ES-I3 (cell line): ENCODE measurements around the gene CMTM1.
A peak's percentile ranks its signal among the peaks of the same experiment; 100 is the strongest.
"Not testable (repeated sequence)": the region's sequence is repeated elsewhere in the genome, so short reads cannot be mapped to it uniquely, and the experiment has no call there.

Experiments used
- H3K36me3 ChIP-seq: 2 replicates; pipeline ENCODE4 v1.6.1; 2013; ENCODE audit warnings: mild to moderate bottlenecking, low read length, control low read depth, moderate library complexity; ENCODE audit not compliant: insufficient read depth
- H3K4me1 ChIP-seq: 2 replicates; pipeline ENCODE4 v1.6.1; 2013; ENCODE audit warnings: mild to moderate bottlenecking, control low read depth, low read length; ENCODE audit not compliant: insufficient read depth
- H3K9ac ChIP-seq: 2 replicates; pipeline ENCODE4 v1.6.1; 2013; ENCODE audit warnings: low read depth, mild to moderate bottlenecking, low read length, moderate library complexity
- H3K9me3 ChIP-seq: 2 replicates; pipeline ENCODE4 v1.6.1; 2013; ENCODE audit warnings: mild to moderate bottlenecking, low read length, moderate library complexity; ENCODE audit not compliant: control insufficient read depth, insufficient read depth

The CMTM1 gene

DNA sequence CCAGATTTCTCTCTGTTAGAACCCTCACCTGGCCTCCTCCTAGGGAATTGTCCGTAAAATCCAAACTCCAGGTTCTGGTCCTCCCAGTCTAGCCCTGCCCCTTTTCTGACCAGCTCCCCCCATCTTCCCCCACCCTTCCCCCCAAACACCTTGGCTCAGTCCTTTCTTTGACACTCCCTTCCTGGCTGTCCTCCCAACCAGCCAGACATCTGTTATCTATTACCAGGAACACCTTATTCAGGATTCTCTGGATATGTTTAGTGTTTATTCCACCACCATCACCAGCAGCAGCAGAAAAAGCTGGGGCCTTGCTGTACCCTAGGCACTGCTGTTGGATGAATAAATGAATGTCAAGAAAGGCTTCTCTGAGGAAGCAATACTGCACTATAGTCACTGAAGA, 34.2 kb downstream of the CMTM1 start:
- H3K9me3 ChIP-seq: no peaks in the 10 kb centered on the region
- no peaks in the 10 kb centered on the region for H3K36me3 ChIP-seq
- no peak overlapping the region for H3K9ac ChIP-seq
- H3K4me1 ChIP-seq: no peaks in the 10 kb centered on the region

DNA sequence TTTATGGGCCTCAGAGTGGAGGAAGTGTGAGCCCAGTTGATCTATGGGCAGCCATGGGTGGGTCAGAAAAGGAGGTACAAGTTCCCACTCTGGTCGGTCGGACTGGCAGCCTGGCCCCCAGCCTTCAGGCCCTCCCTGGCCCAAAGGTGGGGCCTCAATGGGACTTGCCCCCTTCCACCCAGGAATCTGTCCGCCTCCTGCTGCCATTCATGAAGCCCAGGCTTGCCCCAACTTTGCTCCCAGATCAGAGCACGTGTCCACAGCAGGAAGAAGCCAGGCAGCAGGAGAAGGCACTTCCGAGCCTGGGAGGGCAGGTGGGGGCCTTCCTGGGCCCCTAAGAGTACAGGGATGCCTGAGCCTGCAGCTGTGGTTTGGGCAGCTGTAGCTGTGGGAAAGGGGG, 35.2 kb downstream of the CMTM1 start:
- Histone ChIP-seq H3K9me3 (no peaks in the 10 kb centered on the region), H3K36me3 (no peaks in the 10 kb centered on the region), H3K9ac (no peak overlapping the region), H3K4me1 (peaks cover 7% of the 10 kb centered on the region; the same call in 1 of the 2 replicates)

DNA sequence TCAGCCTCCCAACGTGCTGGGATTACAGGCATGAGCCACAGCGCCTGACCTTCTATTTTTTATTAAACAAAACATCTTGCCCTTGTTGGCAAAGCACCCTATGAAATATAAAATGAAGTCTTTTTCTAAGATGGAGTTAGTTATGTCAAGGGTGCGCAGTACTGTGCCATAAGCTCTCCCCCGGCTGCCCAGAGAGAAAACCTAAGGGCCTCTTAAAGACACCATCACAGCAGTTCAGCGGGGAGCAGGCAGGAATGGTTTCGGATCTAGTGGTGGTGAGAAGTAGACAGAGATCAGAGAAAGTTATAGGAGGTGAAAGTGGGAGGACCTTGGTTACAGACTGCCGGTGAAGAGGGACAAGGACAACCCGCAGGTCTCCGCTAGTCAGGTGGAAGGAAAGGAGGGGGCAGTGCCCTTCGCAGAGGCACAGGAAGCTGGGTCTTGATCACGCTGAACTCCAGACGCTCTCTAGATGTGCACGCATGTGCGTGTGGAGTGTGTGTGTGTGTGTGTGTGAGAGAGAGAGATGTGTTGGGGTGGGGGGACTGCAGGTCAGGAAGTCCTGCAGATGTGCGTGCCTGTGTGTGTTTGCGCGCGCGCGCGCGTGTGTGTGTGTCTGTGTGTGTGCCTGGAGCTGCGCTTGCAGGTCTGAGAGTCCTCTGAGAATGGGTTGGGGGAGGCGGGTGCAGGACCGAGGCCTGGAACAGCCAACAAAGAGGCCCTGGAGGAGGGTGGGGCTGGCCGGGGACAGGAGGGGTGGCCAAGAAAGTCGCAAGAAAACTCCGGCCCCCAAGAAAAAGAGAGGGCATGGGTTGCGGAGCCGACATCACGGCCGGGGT, 37.5 kb downstream of the CMTM1 start:
- peaks cover 15% of the 10 kb centered on the region for H3K4me1 ChIP-seq
- peak overlapping the region; percentile 69 for H3K9ac ChIP-seq
- no peaks in the 10 kb centered on the region for H3K36me3 ChIP-seq
- no peaks in the 10 kb centered on the region for H3K9me3 ChIP-seq

DNA sequence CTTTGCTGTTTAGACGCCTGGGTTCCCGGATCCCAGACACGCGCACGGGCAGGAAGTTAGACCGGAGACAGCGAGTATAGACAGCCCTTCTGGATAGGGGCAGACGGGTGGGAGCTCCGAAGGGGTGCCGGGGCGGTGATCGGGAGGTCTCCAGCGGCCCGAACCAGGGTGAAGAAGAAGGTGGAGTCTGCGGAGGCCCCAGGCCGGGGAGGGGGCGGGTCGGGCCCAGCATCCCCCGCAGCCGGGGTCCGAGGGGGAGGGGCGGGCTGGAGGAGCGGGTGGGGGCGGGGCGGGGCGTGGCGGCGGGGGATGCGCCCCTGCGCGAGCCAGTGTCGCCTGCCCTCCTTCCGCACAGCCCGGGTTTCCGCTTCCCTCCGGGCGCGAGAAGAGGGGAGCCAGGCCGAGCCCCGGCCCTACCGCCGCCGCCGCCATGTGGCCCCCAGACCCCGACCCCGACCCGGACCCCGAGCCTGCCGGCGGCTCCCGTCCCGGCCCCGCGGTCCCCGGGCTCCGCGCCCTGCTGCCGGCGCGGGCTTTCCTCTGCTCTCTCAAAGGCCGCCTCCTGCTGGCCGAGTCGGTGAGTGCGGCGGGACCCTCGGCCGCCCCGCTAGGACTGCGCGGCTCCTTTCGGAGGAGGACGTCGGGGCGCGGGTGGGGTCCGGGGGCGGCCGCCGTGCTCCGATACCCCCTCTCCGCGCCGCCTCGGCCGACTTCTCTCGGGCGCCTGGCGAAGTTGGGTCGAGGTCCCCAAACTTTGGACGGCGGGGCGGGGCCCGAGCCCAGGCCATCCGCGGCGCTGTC, 38.3 kb downstream of the CMTM1 start, which contains the start of gene CMTM3:
CMTM3 (plus strand) TSS at position 329 of the 801 bp plus-strand sequence; CDS start at position 431, 102 bp downstream.
- Histone ChIP-seq H3K36me3 (no peaks in the 10 kb centered on the region), H3K9me3 (no peaks in the 10 kb centered on the region), H3K4me1 (peaks cover 19% of the 10 kb centered on the region), H3K9ac (peak within 1 kb of the TSS; percentile 70)

DNA sequence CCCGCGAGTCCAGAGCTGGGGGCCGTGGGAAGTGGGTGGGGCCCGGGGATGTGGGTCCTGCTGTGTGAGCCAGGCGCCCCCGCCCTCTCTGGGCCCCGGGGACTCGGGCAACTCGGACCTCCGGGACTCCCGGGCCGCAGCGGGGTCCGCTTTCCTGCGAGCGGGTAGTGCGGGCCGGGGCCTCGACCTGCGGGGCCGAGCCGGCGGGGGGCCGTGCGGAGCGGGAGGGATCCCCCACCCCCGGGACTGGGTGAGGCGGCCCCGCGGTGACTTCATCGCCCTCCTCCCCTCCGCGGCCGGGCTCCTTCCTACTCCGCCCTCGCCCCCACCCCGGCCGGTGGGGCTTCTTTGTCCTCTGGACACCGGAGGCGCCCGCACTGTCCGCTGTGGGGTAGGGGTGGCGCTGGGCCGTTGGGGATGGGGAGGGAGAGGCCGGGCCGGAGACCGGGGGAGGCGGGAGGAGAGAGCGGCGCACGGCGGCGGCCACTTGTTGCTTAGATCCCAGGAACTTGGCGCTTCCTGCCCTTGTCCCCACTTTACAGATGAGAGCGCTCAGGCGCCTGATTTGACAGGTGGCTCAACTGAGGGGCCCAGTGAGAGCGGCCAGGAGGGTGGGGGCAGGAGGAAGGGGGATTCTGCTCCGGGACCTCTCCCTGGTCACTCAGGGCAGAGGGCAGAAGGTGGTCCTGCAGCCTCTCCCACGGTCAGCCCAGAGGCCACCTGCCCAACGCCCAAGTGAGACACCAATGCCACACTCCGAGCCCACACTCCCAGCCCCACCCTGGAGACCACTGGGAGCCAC, 39.1 kb downstream of the CMTM1 start:
- Histone ChIP-seq H3K9ac (peak overlapping the region; percentile 70), H3K36me3 (peaks cover 3% of the 10 kb centered on the region; the same call in 1 of the 2 replicates), H3K4me1 (peaks cover 19% of the 10 kb centered on the region), H3K9me3 (no peaks in the 10 kb centered on the region)

DNA sequence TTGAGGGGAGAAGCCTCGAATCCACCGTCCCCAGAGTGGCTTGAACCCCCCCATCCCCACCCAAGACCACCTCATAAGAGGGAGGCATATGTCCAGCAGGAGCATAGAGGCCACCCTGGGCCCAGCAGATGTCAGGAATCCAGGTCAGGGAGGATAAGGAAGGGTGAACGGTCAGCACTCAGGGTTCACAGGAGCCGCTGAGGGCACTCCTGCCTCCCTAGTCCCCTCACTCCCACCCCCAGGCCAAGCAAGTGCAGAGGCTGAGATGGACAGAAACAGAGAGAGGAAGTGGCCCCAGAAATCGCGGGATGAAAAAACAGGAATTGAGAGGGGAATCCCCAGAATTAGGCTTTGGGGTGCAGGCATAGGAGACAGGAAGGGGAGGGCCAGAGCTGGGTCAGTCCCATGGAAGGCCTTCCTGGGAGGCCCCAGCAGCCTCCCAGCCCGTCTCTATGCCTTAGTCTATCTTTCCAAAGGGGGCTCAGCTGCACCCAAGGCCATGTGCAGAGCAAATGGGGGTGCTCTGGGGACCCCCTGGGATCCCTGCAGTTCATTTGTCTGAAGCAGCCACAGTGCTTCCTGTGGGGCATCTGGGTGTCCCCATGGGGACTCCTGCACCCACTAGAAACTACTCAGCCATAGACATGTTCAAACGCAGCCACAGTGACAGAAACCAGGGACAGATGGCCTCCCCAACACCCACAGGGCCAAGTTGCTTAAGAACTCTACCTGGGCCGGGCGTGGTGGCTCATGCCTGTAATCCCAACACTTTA, 39.9 kb downstream of the CMTM1 start:
- H3K4me1 ChIP-seq: peaks cover 19% of the 10 kb centered on the region
- peak overlapping the region; percentile 70; the same call in 1 of the 2 replicates for H3K9ac ChIP-seq
- peaks cover 5% of the 10 kb centered on the region; the same call in 1 of the 2 replicates for H3K36me3 ChIP-seq
- H3K9me3 ChIP-seq: no peaks in the 10 kb centered on the region

DNA sequence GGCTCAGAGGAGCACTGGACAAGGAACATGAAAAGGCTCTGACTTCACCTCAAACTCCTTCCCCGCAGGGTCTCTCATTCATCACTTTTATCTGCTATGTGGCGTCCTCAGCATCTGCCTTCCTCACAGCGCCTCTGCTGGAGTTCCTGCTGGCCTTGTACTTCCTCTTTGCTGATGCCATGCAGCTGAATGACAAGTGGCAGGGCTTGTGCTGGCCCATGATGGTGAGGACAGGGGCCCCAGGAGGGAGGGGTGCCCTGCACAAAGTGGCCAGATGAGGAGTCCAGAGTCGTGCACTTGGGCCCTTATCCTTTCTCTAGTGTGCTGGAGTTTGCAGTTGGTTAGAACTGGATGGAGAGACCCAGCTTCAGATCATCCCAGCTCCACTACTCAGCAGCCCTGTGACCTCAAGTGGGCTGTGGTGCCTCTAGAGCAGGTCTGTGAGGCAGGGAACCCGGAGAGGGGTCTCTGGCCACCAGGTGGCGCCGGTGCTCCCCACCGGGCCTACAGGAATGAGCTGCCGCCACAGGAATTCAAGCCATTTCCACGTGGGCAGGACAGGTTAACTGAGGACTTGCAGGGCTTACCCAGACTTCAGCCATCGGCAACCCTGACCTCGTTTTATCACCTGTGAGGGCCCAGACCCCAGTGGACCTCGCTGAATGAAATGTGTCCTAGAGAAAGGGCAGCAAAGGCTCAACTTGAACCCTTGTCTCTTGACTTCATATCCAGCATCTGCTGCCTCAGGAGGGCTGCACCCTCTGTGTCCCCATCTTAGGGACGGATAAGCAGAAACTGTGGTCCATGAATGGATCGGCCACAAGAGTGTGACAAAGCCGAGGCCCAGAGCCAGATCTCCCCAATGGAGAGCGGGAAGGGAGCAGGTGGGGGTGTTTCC, 42.3 kb downstream of the CMTM1 start:
- Histone ChIP-seq H3K4me1 (peaks cover 19% of the 10 kb centered on the region), H3K36me3 (peaks cover 14% of the 10 kb centered on the region), H3K9me3 (no peaks in the 10 kb centered on the region), H3K9ac (no peak overlapping the region)

DNA sequence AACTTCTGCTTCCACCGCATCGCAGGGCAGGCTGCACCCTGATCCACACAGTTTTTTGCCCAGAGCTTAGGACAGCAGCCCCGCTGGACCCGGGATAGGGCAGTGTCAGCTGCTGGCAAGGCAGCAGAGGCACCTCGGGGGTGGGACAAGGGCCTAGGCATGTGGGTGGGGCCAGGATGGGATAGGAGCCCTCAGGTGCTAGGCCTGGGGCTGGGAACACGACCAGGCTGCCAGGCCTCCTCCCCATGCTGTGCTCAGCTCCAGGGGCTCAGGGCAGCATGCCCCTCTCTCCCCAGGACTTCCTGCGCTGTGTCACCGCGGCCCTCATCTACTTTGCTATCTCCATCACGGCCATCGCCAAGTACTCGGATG, 42.9 kb downstream of the CMTM1 start:
- no peak overlapping the region for H3K9ac ChIP-seq
- H3K36me3 ChIP-seq: peaks cover 16% of the 10 kb centered on the region
- H3K4me1 ChIP-seq: peaks cover 19% of the 10 kb centered on the region
- H3K9me3 ChIP-seq: no peaks in the 10 kb centered on the region

DNA sequence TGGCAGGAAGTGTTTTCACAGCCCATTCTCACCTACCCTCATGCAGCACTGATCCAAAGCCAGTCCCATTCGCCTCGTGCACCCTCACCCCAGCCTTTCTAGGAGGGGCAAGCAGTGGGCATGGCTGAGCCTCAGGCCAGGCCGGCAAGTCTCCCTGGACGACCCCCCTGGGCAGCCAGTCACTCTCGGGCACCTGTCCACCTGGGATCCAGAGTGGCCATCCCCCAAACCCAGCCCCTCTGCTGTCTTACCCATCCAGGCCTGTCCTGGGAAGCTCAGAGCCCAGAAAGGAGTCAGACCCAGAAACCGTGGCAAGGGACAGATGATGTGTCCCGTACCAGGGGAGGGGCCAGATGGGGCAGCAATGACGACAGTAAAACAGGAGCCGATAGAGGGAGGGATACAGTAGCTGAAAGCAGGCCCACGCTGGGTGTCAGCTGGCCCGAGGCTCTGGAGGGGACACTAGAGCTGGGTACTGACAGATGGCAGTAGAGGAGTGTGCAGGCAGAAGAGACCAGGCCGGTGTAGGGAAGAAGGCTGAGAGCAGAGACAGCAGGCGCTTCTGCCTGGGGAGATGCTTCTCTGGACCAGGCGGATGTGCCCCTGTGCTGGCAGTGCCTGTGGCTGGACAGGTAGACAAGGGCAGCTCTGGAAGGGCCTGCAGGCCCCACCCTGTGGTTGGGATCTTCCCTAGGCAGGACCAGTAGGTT, 44.0 kb downstream of the CMTM1 start:
- peaks cover 16% of the 10 kb centered on the region for H3K36me3 ChIP-seq
- no peaks in the 10 kb centered on the region for H3K9me3 ChIP-seq

DNA sequence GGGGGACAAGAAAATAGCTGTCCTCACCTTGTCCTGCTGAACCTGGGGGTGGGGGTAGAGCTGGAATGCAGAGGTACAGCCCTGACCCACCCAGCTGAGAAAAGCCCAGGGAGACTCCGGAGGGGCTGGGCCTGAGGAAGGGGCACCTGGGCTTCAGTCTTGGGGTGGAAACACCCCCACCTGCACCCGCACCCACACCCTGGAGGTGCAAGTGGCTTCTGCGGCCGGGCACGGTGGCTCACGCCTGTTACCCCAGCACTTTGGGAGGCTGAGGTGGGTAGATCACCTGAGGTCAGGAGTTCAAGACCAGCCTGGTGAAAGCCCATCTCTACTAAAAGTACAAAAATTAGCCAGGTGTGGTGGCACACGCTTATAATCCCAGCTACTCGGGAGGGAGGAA, 45.7 kb downstream of the CMTM1 start:
- peaks cover 16% of the 10 kb centered on the region for H3K36me3 ChIP-seq
- not testable (repeated sequence) for H3K9ac ChIP-seq, H3K9me3 ChIP-seq
- H3K4me1 ChIP-seq: peaks cover 21% of the 10 kb centered on the region

More for the DNA sequence above, 44.0 kb downstream of the CMTM1 start:
- Histone ChIP-seq H3K9ac (no peak overlapping the region), H3K4me1 (peaks cover 19% of the 10 kb centered on the region)

DNA sequence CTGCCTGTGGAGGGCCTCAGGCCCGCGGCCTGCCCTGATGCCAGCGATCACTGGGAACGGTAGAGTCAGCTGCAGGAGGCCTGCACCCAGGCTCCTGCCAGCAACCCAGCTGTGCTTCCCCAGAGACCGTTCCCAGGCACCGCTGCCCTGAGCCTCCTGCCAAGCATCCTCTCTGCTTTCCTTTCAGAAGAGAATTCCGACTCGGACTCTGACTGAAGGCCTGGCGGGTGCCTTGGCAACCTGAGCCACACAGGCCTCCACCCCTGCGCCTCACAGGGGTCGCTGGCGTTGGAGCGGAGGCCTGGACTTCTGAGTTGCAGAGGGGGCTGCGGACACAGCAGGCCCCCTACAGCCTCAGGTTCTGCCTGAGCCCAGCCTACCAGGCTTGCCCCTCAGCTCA, 46.2 kb downstream of the CMTM1 start:
- Histone ChIP-seq H3K4me1 (peaks cover 25% of the 10 kb centered on the region), H3K36me3 (peaks cover 16% of the 10 kb centered on the region), H3K9me3 (no peaks in the 10 kb centered on the region), H3K9ac (no peak overlapping the region)

DNA sequence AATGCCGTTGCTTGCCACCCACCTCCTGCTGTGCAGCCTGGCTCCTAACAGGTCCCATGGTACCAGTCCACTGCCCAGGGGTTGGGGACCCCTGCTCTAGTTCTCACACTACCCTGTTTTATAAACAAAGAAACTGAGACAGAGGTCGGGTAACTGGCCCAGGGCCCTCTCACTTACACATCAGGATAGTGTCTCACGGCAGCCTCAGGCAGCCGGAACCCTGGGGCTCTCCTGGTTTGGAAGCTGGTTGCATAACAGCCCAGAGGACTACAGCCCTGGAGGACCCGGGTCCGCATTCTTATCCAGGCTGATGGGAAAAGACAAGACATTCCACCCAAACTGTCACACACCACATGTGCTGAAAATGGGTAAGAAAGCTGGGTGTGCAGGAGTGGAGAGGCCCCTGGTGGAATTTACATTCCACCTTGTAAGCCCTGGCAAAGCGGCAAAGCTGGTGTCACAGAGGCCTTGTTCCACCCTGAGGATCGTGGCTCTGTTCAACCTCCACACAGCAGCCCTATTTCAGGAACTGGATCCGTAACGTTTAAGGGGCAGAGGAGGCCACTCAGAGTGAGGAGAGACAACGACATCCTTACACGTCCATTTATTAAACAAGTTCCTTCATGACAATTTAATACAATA, 48.0 kb downstream of the CMTM1 start:
- peaks cover 16% of the 10 kb centered on the region for H3K36me3 ChIP-seq
- peaks cover 18% of the 10 kb centered on the region for H3K4me1 ChIP-seq
- H3K9me3 ChIP-seq: no peaks in the 10 kb centered on the region
- H3K9ac ChIP-seq: no peak overlapping the region
